Measurements from ENCODE around the gene PRKRA.

DNA sequence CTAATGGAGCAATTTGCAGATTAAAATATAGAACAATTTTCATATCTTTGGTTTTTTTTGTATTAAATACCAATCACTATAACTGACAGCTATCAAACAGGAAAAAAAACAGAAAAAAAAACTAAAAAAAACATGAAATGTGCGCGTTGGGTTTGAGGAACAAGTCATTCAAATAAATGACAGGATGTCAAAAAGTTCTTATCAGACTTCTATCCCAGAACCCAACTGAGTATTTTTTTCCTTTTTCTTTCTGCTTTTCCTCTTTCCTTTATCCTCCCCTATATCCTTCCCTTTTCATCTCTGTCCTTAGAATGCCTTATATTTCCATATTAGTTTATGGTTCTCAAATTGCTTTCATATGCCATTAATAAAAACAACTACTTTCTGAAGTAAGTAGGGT is 14.3 kb downstream of the PRKRA start:
- TF ChIP-seq TAF1 (IDR thresholded peaks at IDR 0.05; ENCODE audit: low read depth, low read length) (no peak), POLR2A (IDR thresholded peaks at IDR 0.05; ENCODE audit: low read depth, low read length) (no peak), POLR2AphosphoS5 (IDR thresholded peaks at IDR 0.05; ENCODE audit: low read depth, low read length) (no peak), PAX5 (IDR thresholded peaks at IDR 0.05; ENCODE audit: insufficient read depth, low read length, severe bottlenecking) (no peak), POU2F2 (IDR thresholded peaks at IDR 0.05; ENCODE audit: low read depth, low read length) (no peak)
